ENCODE results near the gene HECTD4. TPM values are rescaled to one million over a fixed set of nuclear protein-coding genes. Genes with fewer than 3 reads are reported as not detected.
A peak's percentile ranks its signal among the peaks of the same experiment; 100 is the strongest.

The HECTD4 gene
- polyA plus RNA-seq, 1 donor from 2014 or later, result 15.8 TPM

GRCh38 chr12:112386726-112387125 lies 4.5 kb upstream of the HECTD4 start:
- H3K27me3 ChIP-seq (ENCODE audit: insufficient read depth, low read depth, low read length), result no peaks in the 10 kb centered on the region
- TF ChIP-seq CTCF (IDR thresholded peaks at IDR 0.05; ENCODE audit: poor library complexity, severe bottlenecking) (no peak), TAF1 (IDR thresholded peaks at IDR 0.05; ENCODE audit: low read depth) (no peak), MXI1 (conservative IDR thresholded peaks at IDR 0.05; ENCODE audit: poor library complexity, severe bottlenecking) (no peak), SMC3 (conservative IDR thresholded peaks at IDR 0.05; ENCODE audit: poor library complexity) (no peak), POLR2AphosphoS5 (IDR thresholded peaks at IDR 0.05) (no peak), EP300 (conservative IDR thresholded peaks at IDR 0.05; ENCODE audit: poor library complexity, severe bottlenecking) (no peak), RAD21 (conservative IDR thresholded peaks at IDR 0.05) (no peak)
- H3K9me3 ChIP-seq (ENCODE audit: low read length), result no peaks in the 10 kb centered on the region
- H3F3A ChIP-seq (ENCODE audit: insufficient read depth, low read length, poor library complexity, severe bottlenecking), result peaks cover 3% of the 10 kb centered on the region
- H3K36me3 ChIP-seq (ENCODE audit: insufficient read depth, low read length), result no peaks in the 10 kb centered on the region
- H3K9ac ChIP-seq (ENCODE audit: low read length), result peak overlapping the region; percentile 14
- no peaks in the 10 kb centered on the region for H4K20me1 ChIP-seq (ENCODE audit: insufficient read depth)
- H2AFZ ChIP-seq (ENCODE audit: low read depth, low read length), result peak overlapping the region; percentile 73
- no peak overlapping the region for H3K4me2 ChIP-seq (ENCODE audit: low read length)
- peaks cover 2% of the 10 kb centered on the region for H3K79me2 ChIP-seq (replicated peaks; ENCODE audit: insufficient read depth, low read length)
- peak overlapping the region; percentile 54 for H3K27ac ChIP-seq (ENCODE audit: low read length)
- H3K9me2 ChIP-seq (ENCODE audit: insufficient read depth, low read length), result no peaks in the 10 kb centered on the region
- no peak overlapping the region for H3K4me3 ChIP-seq (ENCODE audit: low read length)

GRCh38 chr12:112382866-112383265 lies 635 bp upstream of the HECTD4 start:
- Histone ChIP-seq H3F3A (ENCODE audit: insufficient read depth, low read length, poor library complexity, severe bottlenecking) (peaks cover 3% of the 10 kb centered on the region), H3K4me2 (ENCODE audit: low read length) (peak overlapping the region; percentile 39), H3K4me3 (ENCODE audit: low read length) (peak overlapping the region; percentile 85), H3K27me3 (ENCODE audit: insufficient read depth, low read depth, low read length) (no peaks in the 10 kb centered on the region), H3K79me2 (replicated peaks; ENCODE audit: insufficient read depth, low read length) (peaks cover 37% of the 10 kb centered on the region), H3K9ac (ENCODE audit: low read length) (peak overlapping the region; percentile 90), H3K9me3 (ENCODE audit: low read length) (no peaks in the 10 kb centered on the region), H3K9me2 (ENCODE audit: insufficient read depth, low read length) (no peaks in the 10 kb centered on the region), H3K36me3 (ENCODE audit: insufficient read depth, low read length) (no peaks in the 10 kb centered on the region), H4K20me1 (ENCODE audit: insufficient read depth) (no peaks in the 10 kb centered on the region), H3K27ac (ENCODE audit: low read length) (peak overlapping the region; percentile 90), H2AFZ (ENCODE audit: low read depth, low read length) (peak overlapping the region; percentile 100)
- TF ChIP-seq EZH2 (IDR thresholded peaks at IDR 0.05; ENCODE audit: borderline replicate concordance, insufficient read depth, low read length, poor library complexity, severe bottlenecking) (no peak), CTCF (IDR thresholded peaks at IDR 0.05; ENCODE audit: poor library complexity, severe bottlenecking) (no peak), SMC3 (conservative IDR thresholded peaks at IDR 0.05; ENCODE audit: poor library complexity) (no peak), REST (IDR thresholded peaks at IDR 0.05; ENCODE audit: borderline replicate concordance) (no peak), TAF1 (IDR thresholded peaks at IDR 0.05; ENCODE audit: low read depth) (no peak), MXI1 (conservative IDR thresholded peaks at IDR 0.05; ENCODE audit: poor library complexity, severe bottlenecking) (no peak), RAD21 (conservative IDR thresholded peaks at IDR 0.05) (no peak), EP300 (conservative IDR thresholded peaks at IDR 0.05; ENCODE audit: poor library complexity, severe bottlenecking) (no peak), POLR2AphosphoS5 (IDR thresholded peaks at IDR 0.05) (no peak)

Measured in neural cell (in vitro differentiated cells).